PC-3 (cell line): ENCODE data around the gene PRSS56.

ENCODE experiments used
- CTCF ChIP-seq: fragments of 300-600 bp; sonication (generic); conservative IDR thresholded peaks from 2 replicates; pipeline ENCODE4 v1.5.1; 2017; ENCODE audit warnings: antibody characterized with exemption, low read depth, mild to moderate bottlenecking, low read length
- EZH2 ChIP-seq: fragments of 300-600 bp; sonication (generic); IDR thresholded peaks from one replicate; pipeline ENCODE4 v1.6.1; 2017; ENCODE audit warnings: antibody characterized with exemption, mild to moderate bottlenecking, low read length; ENCODE audit not compliant: unreplicated experiment
- EZH2phosphoT487 ChIP-seq: fragments of 300-600 bp; sonication (generic); IDR thresholded peaks from 2 replicates; pipeline ENCODE4 v1.6.1; 2018; ENCODE audit warnings: mild to moderate bottlenecking, antibody characterized with exemption, low read length, borderline replicate concordance

GRCh38 chr2:232484628-232485347, 35.4 kb upstream of the PRSS56 start:
- TF ChIP-seq CTCF, result no peak
- TF ChIP-seq EZH2phosphoT487, result no peak
- TF ChIP-seq EZH2, result no peak
